Measurements from ENCODE around the gene SESTD1. TPM values are rescaled to one million over a fixed set of nuclear protein-coding genes. Genes with fewer than 3 reads are reported as not detected.

The SESTD1 gene
- total and polyA plus RNA-seq, 2 of the 13 experiments (the other 11 are each of a cell fraction or from before 2014, with no cell fraction given), result 74.4 to 101 TPM

DNA sequence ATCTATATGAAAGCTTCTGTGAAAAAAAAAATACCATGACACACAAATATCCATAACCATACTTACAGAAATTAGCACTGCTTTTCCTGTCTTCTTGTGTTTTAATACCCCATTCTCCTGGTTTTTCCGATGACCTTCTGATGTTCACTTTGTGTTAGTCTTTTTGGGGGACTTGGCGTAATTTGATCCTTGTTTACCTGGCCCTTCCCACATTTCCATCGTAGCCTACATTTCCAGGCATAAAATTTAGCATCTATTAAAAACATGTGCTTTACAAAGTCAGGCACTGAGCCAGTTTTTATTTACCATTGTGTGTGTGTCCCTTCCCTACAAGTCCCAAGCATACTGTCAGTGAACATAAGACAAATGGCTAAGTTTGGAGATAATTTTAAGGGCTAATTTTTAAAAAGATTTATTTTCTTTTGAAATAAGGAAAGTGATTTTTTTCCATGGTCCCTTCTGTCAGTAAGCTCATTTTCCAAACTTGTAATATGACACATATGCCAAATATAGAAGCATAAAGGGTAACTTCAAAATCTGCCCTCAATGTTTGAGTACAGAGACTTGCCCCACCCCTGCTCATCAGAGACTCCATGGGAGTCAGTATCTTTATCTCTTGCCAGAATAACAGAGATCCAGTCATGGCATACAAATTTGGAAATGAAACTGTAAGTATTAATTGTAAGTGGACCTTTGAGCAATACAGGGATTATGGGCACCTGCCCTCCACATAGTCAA lies 27.3 kb downstream of the SESTD1 start (continued):
- TF ChIP-seq, protein P1, sequence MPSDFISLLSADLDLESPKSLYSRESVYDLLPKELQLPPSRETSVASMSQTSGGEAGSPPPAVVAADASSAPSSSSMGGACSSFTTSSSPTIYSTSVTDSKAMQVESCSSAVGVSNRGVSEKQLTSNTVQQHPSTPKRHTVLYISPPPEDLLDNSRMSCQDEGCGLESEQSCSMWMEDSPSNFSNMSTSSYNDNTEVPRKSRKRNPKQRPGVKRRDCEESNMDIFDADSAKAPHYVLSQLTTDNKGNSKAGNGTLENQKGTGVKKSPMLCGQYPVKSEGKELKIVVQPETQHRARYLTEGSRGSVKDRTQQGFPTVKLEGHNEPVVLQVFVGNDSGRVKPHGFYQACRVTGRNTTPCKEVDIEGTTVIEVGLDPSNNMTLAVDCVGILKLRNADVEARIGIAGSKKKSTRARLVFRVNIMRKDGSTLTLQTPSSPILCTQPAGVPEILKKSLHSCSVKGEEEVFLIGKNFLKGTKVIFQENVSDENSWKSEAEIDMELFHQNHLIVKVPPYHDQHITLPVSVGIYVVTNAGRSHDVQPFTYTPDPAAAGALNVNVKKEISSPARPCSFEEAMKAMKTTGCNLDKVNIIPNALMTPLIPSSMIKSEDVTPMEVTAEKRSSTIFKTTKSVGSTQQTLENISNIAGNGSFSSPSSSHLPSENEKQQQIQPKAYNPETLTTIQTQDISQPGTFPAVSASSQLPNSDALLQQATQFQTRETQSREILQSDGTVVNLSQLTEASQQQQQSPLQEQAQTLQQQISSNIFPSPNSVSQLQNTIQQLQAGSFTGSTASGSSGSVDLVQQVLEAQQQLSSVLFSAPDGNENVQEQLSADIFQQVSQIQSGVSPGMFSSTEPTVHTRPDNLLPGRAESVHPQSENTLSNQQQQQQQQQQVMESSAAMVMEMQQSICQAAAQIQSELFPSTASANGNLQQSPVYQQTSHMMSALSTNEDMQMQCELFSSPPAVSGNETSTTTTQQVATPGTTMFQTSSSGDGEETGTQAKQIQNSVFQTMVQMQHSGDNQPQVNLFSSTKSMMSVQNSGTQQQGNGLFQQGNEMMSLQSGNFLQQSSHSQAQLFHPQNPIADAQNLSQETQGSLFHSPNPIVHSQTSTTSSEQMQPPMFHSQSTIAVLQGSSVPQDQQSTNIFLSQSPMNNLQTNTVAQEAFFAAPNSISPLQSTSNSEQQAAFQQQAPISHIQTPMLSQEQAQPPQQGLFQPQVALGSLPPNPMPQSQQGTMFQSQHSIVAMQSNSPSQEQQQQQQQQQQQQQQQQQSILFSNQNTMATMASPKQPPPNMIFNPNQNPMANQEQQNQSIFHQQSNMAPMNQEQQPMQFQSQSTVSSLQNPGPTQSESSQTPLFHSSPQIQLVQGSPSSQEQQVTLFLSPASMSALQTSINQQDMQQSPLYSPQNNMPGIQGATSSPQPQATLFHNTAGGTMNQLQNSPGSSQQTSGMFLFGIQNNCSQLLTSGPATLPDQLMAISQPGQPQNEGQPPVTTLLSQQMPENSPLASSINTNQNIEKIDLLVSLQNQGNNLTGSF (CRISPR knock-in tag; IDR thresholded peaks at IDR 0.05), result no peak
- no peak for TF ChIP-seq ZNF577 (CRISPR knock-in tag; IDR thresholded peaks at IDR 0.05; ENCODE audit: borderline replicate concordance, low read depth)
- TF ChIP-seq HOXA7 (CRISPR knock-in tag; IDR thresholded peaks at IDR 0.05), result no peak
- TF ChIP-seq NKX3-1 (CRISPR knock-in tag; IDR thresholded peaks at IDR 0.05), result 0 out of 2 replicates have a peak, but pooled peaks have one; percentile 4
- TF ChIP-seq, protein P2, sequence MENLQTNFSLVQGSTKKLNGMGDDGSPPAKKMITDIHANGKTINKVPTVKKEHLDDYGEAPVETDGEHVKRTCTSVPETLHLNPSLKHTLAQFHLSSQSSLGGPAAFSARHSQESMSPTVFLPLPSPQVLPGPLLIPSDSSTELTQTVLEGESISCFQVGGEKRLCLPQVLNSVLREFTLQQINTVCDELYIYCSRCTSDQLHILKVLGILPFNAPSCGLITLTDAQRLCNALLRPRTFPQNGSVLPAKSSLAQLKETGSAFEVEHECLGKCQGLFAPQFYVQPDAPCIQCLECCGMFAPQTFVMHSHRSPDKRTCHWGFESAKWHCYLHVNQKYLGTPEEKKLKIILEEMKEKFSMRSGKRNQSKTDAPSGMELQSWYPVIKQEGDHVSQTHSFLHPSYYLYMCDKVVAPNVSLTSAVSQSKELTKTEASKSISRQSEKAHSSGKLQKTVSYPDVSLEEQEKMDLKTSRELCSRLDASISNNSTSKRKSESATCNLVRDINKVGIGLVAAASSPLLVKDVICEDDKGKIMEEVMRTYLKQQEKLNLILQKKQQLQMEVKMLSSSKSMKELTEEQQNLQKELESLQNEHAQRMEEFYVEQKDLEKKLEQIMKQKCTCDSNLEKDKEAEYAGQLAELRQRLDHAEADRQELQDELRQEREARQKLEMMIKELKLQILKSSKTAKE (CRISPR knock-in tag; IDR thresholded peaks at IDR 0.05; ENCODE audit: borderline replicate concordance), result no peak
- TF ChIP-seq POGZ (CRISPR knock-in tag; IDR thresholded peaks at IDR 0.05), result peak; percentile 58
- TF ChIP-seq, protein P3, sequence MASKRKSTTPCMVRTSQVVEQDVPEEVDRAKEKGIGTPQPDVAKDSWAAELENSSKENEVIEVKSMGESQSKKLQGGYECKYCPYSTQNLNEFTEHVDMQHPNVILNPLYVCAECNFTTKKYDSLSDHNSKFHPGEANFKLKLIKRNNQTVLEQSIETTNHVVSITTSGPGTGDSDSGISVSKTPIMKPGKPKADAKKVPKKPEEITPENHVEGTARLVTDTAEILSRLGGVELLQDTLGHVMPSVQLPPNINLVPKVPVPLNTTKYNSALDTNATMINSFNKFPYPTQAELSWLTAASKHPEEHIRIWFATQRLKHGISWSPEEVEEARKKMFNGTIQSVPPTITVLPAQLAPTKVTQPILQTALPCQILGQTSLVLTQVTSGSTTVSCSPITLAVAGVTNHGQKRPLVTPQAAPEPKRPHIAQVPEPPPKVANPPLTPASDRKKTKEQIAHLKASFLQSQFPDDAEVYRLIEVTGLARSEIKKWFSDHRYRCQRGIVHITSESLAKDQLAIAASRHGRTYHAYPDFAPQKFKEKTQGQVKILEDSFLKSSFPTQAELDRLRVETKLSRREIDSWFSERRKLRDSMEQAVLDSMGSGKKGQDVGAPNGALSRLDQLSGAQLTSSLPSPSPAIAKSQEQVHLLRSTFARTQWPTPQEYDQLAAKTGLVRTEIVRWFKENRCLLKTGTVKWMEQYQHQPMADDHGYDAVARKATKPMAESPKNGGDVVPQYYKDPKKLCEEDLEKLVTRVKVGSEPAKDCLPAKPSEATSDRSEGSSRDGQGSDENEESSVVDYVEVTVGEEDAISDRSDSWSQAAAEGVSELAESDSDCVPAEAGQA (IDR thresholded peaks at IDR 0.05; ENCODE audit: low read depth), result no peak
- TF ChIP-seq, protein P3 (CRISPR knock-in tag; IDR thresholded peaks at IDR 0.05; ENCODE audit: borderline replicate concordance), result 0 out of 2 replicates have a peak, but pooled peaks have one; percentile 48
- no peak for TF ChIP-seq ATAD3A (CRISPR knock-in tag; IDR thresholded peaks at IDR 0.05)
- no peak for TF ChIP-seq TSC22D2 (CRISPR knock-in tag; IDR thresholded peaks at IDR 0.05; ENCODE audit: borderline replicate concordance)

Measured in HepG2 (cell line).